DOHH2 (cell line): ENCODE data around the gene PHF21A.

Experiments
- H3F3A ChIP-seq: fragments of 200-600 bp; sonication (generic), shearing (Covaris generic); 2 replicates; pipeline ENCODE4 v1.6.0; 2016; ENCODE audit warnings: antibody characterized with exemption, mild to moderate bottlenecking; ENCODE audit not compliant: control insufficient read depth, insufficient read depth
- H3K27ac ChIP-seq: fragments of 200-600 bp; sonication (generic); 2 replicates; pipeline ENCODE4 v1.5.1; 2014; ENCODE audit warnings: low read depth, mild to moderate bottlenecking, low read length, moderate library complexity
- H3K27me3 ChIP-seq: fragments of 200-600 bp; sonication (generic); 2 replicates; pipeline ENCODE4 v1.6.1; 2014; ENCODE audit warnings: mild to moderate bottlenecking, low read length, mixed read lengths; ENCODE audit not compliant: control insufficient read depth
- H3K36me3 ChIP-seq: fragments of 200-600 bp; sonication (generic); 2 replicates; pipeline ENCODE4 v1.6.1; 2014; ENCODE audit warnings: mild to moderate bottlenecking, low read length, moderate library complexity, mixed read lengths; ENCODE audit not compliant: control insufficient read depth
- H3K4me1 ChIP-seq: fragments of 200-600 bp; sonication (generic); 2 replicates; pipeline ENCODE4 v1.6.1; 2014; ENCODE audit warnings: mild to moderate bottlenecking, low read length, mixed read lengths; ENCODE audit not compliant: control insufficient read depth
- H3K4me2 ChIP-seq: fragments of 200-600 bp; sonication (generic); 2 replicates; pipeline ENCODE4 v1.6.0; 2014; ENCODE audit warnings: mild to moderate bottlenecking, low read length, moderate library complexity
- H3K4me3 ChIP-seq: fragments of 200-600 bp; sonication (generic); 2 replicates; pipeline ENCODE4 v1.5.1; 2014; ENCODE audit warnings: mild to moderate bottlenecking, low read length, mixed read lengths
- H3K79me2 ChIP-seq: fragments of 200-600 bp; sonication (generic); 2 replicates; pipeline ENCODE4 v1.6.1; 2014; ENCODE audit warnings: mild to moderate bottlenecking, low read length, mixed read lengths; ENCODE audit not compliant: control insufficient read depth
- H3K9me2 ChIP-seq: fragments of 200-600 bp; sonication (generic); replicated peaks from 2 replicates; pipeline ENCODE4 v1.6.1; 2014; ENCODE audit warnings: mild to moderate bottlenecking, low read length, mixed read lengths; ENCODE audit not compliant: control insufficient read depth
- H3K9me3 ChIP-seq: fragments of 200-600 bp; sonication (generic); 2 replicates; pipeline ENCODE4 v1.6.1; 2014; ENCODE audit warnings: antibody characterized with exemption, low read length, mixed read lengths; ENCODE audit not compliant: control insufficient read depth, insufficient read depth
- H4K20me1 ChIP-seq: fragments of 200-600 bp; sonication (generic); 2 replicates; pipeline ENCODE4 v1.6.0; 2014; ENCODE audit warnings: low read depth, mild to moderate bottlenecking, antibody characterized with exemption, low read length, moderate library complexity; ENCODE audit not compliant: control insufficient read depth, insufficient read depth
- EZH2phosphoT487 ChIP-seq: fragments of 200-600 bp; sonication (generic); IDR thresholded peaks from 2 replicates; pipeline ENCODE4 v1.6.1; 2017; ENCODE audit warnings: borderline replicate concordance, mild to moderate bottlenecking, antibody characterized with exemption, low read length, moderate library complexity, mixed read lengths
- TF ChIP-seq, protein P1 (sequence below): fragments of 200-600 bp; sonication (generic); IDR thresholded peaks from one replicate; pipeline ENCODE4 v1.5.1; 2014; ENCODE audit warnings: antibody characterized with exemption, mild to moderate bottlenecking, low read depth, low read length; ENCODE audit not compliant: poor library complexity, severe bottlenecking

PHF21A gene

DNA sequence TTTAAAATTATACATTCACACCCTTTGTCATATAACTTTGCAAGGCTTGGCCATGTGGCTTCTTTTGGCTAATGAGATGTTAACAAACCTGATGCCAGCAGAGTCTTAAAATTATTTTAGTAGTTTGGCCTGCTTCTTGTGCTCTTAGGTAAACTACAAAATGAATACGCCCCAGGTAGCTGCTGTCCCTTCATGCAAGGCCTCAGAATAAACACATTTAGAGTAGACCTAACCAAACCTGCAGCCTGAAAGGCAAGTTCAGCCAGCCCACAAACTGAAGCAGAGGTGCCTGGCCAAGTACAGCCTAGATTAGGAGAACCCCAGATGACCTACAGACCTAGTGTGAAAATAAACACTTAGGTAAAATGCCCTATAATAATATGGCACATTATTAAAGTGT lies 50.2 kb downstream of the PHF21A start:
- no peaks in the 10 kb centered on the region for H3F3A ChIP-seq
- no peaks in the 10 kb centered on the region for H3K4me1 ChIP-seq
- no peaks in the 10 kb centered on the region for H3K9me3 ChIP-seq
- H3K27me3 ChIP-seq = no peaks in the 10 kb centered on the region
- no peak for TF ChIP-seq EZH2phosphoT487
- TF ChIP-seq, protein P1, sequence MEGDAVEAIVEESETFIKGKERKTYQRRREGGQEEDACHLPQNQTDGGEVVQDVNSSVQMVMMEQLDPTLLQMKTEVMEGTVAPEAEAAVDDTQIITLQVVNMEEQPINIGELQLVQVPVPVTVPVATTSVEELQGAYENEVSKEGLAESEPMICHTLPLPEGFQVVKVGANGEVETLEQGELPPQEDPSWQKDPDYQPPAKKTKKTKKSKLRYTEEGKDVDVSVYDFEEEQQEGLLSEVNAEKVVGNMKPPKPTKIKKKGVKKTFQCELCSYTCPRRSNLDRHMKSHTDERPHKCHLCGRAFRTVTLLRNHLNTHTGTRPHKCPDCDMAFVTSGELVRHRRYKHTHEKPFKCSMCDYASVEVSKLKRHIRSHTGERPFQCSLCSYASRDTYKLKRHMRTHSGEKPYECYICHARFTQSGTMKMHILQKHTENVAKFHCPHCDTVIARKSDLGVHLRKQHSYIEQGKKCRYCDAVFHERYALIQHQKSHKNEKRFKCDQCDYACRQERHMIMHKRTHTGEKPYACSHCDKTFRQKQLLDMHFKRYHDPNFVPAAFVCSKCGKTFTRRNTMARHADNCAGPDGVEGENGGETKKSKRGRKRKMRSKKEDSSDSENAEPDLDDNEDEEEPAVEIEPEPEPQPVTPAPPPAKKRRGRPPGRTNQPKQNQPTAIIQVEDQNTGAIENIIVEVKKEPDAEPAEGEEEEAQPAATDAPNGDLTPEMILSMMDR = no peak
- no peaks in the 10 kb centered on the region for H4K20me1 ChIP-seq
- no peaks in the 10 kb centered on the region for H3K9me2 ChIP-seq
- H3K4me3 ChIP-seq = no peak overlapping the region
- no peaks in the 10 kb centered on the region for H3K79me2 ChIP-seq
- H3K27ac ChIP-seq = no peak overlapping the region
- peaks cover 6% of the 10 kb centered on the region for H3K36me3 ChIP-seq
- H3K4me2 ChIP-seq = no peak overlapping the region

DNA sequence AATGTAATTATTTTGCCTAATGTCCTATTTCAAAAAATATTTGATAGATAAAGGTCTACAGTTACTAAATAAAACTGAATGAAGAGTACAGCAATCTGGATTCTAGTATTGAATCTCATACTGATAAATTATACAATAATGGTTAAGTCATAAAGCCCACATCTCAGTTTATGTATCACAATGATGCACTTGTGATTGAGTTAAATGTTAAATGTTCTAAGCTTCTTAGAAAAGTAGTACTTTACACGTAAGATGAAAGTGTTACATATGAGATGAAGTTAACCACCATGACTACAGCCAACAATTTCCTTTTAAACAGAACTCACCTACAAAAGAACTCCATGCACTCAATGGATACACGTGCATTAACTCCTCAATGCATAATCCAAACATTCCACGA lies 51.7 kb downstream of the PHF21A start:
- H3F3A ChIP-seq = no peaks in the 10 kb centered on the region
- H3K9me2 ChIP-seq = no peaks in the 10 kb centered on the region
- H3K36me3 ChIP-seq = peaks cover 6% of the 10 kb centered on the region
- no peaks in the 10 kb centered on the region for H3K27me3 ChIP-seq
- H3K4me3 ChIP-seq = no peak overlapping the region
- TF ChIP-seq, protein P1 = no peak
- TF ChIP-seq EZH2phosphoT487 = no peak
- H3K79me2 ChIP-seq = no peaks in the 10 kb centered on the region
- no peak overlapping the region for H3K27ac ChIP-seq
- H4K20me1 ChIP-seq = no peaks in the 10 kb centered on the region
- H3K4me1 ChIP-seq = no peaks in the 10 kb centered on the region
- H3K4me2 ChIP-seq = no peak overlapping the region
- no peaks in the 10 kb centered on the region for H3K9me3 ChIP-seq

DNA sequence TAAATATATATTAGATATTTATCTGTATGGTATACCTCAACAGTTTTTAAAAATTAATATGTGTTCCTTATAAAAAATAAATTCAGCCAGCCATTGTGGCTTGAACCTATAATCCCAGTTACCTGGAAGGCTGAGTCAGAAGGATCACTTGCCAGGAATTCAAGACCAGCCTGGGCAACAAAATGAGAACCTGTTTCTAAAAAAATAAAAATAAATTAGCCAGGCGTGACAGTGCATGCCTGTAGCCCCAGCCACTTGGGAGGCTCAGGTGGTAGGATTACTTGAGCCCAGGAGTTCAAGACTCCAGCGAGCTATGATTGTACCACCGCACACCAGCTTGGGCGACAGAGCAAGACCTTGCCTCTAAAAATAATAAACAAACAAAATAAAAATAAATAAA lies 54.9 kb downstream of the PHF21A start:
- Histone ChIP-seq H3F3A (no peaks in the 10 kb centered on the region), H4K20me1 (no peaks in the 10 kb centered on the region), H3K27ac (no peak overlapping the region)

More for the DNA sequence above, 54.9 kb downstream of the PHF21A start:
- Histone ChIP-seq H3K4me2 (no peak overlapping the region), H3K27me3 (no peaks in the 10 kb centered on the region), H3K4me3 (no peak overlapping the region), H3K36me3 (peaks cover 6% of the 10 kb centered on the region), H3K79me2 (no peaks in the 10 kb centered on the region), H3K9me3 (no peaks in the 10 kb centered on the region), H3K4me1 (no peaks in the 10 kb centered on the region), H3K9me2 (no peaks in the 10 kb centered on the region)
- TF ChIP-seq, protein P1 = no peak
- TF ChIP-seq EZH2phosphoT487 = no peak
